ENCODE data around the gene ZFR2. TPM values are rescaled to one million over a fixed set of nuclear protein-coding genes. Genes with fewer than 3 reads are reported as not detected.

Gene ZFR2
- polyA plus RNA-seq, 3 donors: not detected

DNA sequence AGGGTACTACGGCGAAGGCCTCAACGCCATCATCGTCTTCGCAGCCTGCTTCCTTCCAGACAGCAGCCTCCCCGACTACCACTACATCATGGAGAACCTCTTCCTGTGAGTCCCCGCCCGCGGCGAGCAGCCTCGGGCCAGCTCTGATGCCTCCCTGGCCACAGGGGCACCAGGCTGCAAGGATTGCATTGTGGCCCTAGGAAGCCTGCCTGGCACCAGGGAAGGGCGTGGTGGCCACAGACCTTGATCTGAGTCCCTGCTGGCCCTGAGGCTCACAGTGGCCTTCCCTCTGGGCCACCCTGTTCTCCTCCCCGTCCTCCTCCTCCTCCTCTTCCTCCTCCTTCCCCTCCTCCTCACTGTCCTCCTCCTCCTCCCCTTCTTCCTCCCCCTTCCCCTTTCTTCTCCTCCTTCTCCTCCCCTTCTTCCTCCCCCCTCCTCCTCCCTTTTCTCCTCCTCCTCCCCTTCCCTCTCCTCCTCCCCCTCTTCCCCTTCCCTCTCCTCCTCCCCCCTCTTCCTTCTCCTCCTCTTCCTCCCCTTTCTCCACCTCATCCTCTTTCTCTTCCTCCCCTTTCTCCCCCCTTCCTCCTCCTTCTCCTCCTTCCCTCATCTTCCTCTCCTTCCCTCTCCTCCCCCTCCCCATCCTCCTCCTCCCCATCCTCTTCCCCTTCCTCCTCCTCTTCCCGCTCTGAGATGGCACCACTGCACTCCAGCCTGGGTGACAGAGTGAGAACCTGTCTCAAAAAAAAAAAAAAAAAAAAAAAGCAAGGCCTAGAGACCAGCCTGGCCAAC is 39.6 kb upstream of the ZFR2 start:
- Mint-ChIP-seq H3K36me3 (no peaks in the 10 kb centered on the region), H3K27ac (peak overlapping the region in 1 of 7 donors; percentile 13), H3K9me3 (peaks cover 10 to 19% (median 15%) of the 10 kb centered on the region in 7 donors), H3K4me1 (no peaks in the 10 kb centered on the region), H3K4me3 (no peak overlapping the region), H3K27me3 (ENCODE audit: low read depth in 3 of 3) (peaks cover 7 to 8% (median 8%) of the 10 kb centered on the region in 3 donors)
- DNase-seq: no peak
- Histone ChIP-seq H3K79me2 (ENCODE audit: insufficient read depth, low read length) (no peaks in the 10 kb centered on the region), H3K27ac (ENCODE audit: low read depth in 1 of 2, low read length in 2 of 2) (no peak overlapping the region), H3K4me2 (replicated peaks; ENCODE audit: extremely low read depth, low read length, poor library complexity, severe bottlenecking) (no peak overlapping the region), H4K20me1 (ENCODE audit: insufficient read depth, low read length) (no peaks in the 10 kb centered on the region), H3K9me3 (replicated peaks in 1 of 2; ENCODE audit: control insufficient read depth in 1 of 2, insufficient read depth in 1 of 2, low read length in 2 of 2) (peaks cover 9 to 18% of the 10 kb centered on the region in 2 donors), H3K4me1 (ENCODE audit: control insufficient read depth in 1 of 2, insufficient read depth in 2 of 2, low read length in 2 of 2) (no peaks in the 10 kb centered on the region), H3K9ac (ENCODE audit: insufficient read depth, low read length, poor library complexity, severe bottlenecking) (no peak overlapping the region), H3K27me3 (ENCODE audit: control insufficient read depth in 2 of 2, insufficient read depth in 2 of 2, low read length in 2 of 2) (no peaks in the 10 kb centered on the region), H3K4me3 (replicated peaks in 1 of 3; ENCODE audit: low read depth in 2 of 3, low read length in 3 of 3) (no peak overlapping the region), H2AFZ (ENCODE audit: insufficient read depth, low read depth, low read length, poor library complexity, severe bottlenecking) (no peak overlapping the region), H3K36me3 (replicated peaks in 1 of 2; ENCODE audit: control insufficient read depth in 1 of 2, insufficient read depth in 2 of 2, low read length in 2 of 2) (no peaks in the 10 kb centered on the region)
- TF ChIP-seq, protein P1, sequence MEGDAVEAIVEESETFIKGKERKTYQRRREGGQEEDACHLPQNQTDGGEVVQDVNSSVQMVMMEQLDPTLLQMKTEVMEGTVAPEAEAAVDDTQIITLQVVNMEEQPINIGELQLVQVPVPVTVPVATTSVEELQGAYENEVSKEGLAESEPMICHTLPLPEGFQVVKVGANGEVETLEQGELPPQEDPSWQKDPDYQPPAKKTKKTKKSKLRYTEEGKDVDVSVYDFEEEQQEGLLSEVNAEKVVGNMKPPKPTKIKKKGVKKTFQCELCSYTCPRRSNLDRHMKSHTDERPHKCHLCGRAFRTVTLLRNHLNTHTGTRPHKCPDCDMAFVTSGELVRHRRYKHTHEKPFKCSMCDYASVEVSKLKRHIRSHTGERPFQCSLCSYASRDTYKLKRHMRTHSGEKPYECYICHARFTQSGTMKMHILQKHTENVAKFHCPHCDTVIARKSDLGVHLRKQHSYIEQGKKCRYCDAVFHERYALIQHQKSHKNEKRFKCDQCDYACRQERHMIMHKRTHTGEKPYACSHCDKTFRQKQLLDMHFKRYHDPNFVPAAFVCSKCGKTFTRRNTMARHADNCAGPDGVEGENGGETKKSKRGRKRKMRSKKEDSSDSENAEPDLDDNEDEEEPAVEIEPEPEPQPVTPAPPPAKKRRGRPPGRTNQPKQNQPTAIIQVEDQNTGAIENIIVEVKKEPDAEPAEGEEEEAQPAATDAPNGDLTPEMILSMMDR (IDR thresholded peaks at IDR 0.05): no peak
- WGBS (ENCODE audit: insufficient coverage): 74% methylated on average over 13 of the region's 14 CpGs
- intact Hi-C loops (cut with micrococcal nuclease): no loop called here

DNA sequence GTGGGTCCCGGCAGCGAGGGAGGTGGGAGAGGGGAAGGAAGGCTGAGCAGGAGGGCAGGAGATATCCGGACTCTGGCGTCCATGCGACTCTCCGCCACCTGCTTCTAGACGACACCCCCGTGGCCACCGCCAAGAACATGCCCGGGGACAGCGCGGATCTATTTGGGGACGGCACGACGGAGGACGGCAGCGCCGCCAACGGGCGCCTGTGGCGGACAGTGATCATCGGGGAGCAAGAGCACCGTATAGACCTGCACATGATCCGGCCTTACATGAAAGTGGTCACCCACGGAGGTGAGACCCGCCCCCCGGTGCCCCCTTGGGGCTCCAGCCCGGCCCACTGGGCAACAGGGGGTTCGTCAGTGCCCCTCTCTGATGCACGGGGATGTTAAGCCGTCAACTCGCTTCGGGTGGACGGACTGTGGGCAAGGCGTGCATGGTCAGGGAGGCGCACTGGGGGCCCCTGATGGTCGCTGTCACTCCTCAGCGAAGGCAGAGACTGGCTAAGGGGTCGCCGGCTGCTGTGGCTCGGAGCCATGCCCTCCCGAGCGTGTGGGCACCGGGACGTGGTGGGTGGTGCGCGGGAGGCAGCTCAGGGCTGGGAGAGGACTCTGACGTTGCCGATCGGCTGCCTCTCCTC is 38.9 kb upstream of the ZFR2 start:
- peaks cover 7 to 8% (median 8%) of the 10 kb centered on the region in 3 donors for H3K27me3 Mint-ChIP-seq (ENCODE audit: low read depth in 3 of 3)
- H2AFZ ChIP-seq (ENCODE audit: insufficient read depth, low read depth, low read length, poor library complexity, severe bottlenecking): no peak overlapping the region
- H3K4me3 ChIP-seq (replicated peaks in 1 of 3; ENCODE audit: low read depth in 2 of 3, low read length in 3 of 3): no peak overlapping the region
- no peaks in the 10 kb centered on the region for H3K36me3 Mint-ChIP-seq
- no peaks in the 10 kb centered on the region for H3K79me2 ChIP-seq (ENCODE audit: insufficient read depth, low read length)
- H3K9me3 ChIP-seq (replicated peaks in 1 of 2; ENCODE audit: control insufficient read depth in 1 of 2, insufficient read depth in 1 of 2, low read length in 2 of 2): peaks cover 9 to 18% of the 10 kb centered on the region in 2 donors
- H4K20me1 ChIP-seq (ENCODE audit: insufficient read depth, low read length): no peaks in the 10 kb centered on the region
- H3K36me3 ChIP-seq (replicated peaks in 1 of 2; ENCODE audit: control insufficient read depth in 1 of 2, insufficient read depth in 2 of 2, low read length in 2 of 2): no peaks in the 10 kb centered on the region
- no peaks in the 10 kb centered on the region for H3K4me1 ChIP-seq (ENCODE audit: control insufficient read depth in 1 of 2, insufficient read depth in 2 of 2, low read length in 2 of 2)
- no peak for DNase-seq
- H3K27ac ChIP-seq (ENCODE audit: low read depth in 1 of 2, low read length in 2 of 2): no peak overlapping the region
- intact Hi-C loops (cut with micrococcal nuclease): no loop called here
- peaks cover 10 to 19% (median 15%) of the 10 kb centered on the region in 7 donors for H3K9me3 Mint-ChIP-seq
- no peaks in the 10 kb centered on the region for H3K27me3 ChIP-seq (ENCODE audit: control insufficient read depth in 2 of 2, insufficient read depth in 2 of 2, low read length in 2 of 2)
- no peak overlapping the region for H3K4me3 Mint-ChIP-seq
- H3K4me2 ChIP-seq (replicated peaks; ENCODE audit: extremely low read depth, low read length, poor library complexity, severe bottlenecking): no peak overlapping the region
- whole genome bisulfite sequencing (ENCODE audit: insufficient coverage): 91% methylated on average over 50 of the region's 50 CpGs
- H3K4me1 Mint-ChIP-seq: no peaks in the 10 kb centered on the region
- no peak overlapping the region for H3K9ac ChIP-seq (ENCODE audit: insufficient read depth, low read length, poor library complexity, severe bottlenecking)
- TF ChIP-seq, protein P1 (IDR thresholded peaks at IDR 0.05): no peak
- no peak overlapping the region for H3K27ac Mint-ChIP-seq
